Stimulated activated CD4-positive, alpha-beta T cell treated with anti-CD3 and anti-CD28 coated beads, Interleukin-4, amount 100 ng/mL, for 1 hour (primary cell): ENCODE measurements around the gene CIDEA.

Experiments
- DNase-seq: peaks from one replicate; pipeline ENCODE4 v3.0.0-alpha.2; 2020

The CIDEA gene

GRCh38 chr18:12276736-12277554, 22.8 kb downstream of the CIDEA start:
- DNase-seq: no peak

DNA sequence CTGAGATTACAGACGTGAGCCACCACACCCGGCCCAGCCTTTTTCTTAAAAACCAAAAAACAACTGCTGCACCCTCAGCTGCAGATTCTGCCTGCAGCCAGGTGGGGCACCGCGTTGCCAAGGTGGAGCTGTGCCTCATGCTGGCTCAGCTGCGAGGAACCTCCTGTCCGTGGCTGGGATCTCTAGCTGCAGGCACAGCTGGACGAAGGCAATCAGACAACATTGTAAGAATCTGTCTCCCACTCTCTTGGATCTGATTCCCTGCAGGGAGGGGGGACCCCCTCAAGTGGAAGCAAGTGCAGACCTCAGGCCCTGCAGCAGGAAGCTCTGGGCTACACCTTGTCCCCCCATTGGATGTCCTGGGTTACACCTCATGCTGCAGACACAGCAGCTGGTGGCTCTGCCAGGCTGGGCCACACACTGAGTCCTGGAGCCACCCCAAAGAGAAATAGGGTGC, 24.1 kb downstream of the CIDEA start:
- DNase-seq: no peak

DNA sequence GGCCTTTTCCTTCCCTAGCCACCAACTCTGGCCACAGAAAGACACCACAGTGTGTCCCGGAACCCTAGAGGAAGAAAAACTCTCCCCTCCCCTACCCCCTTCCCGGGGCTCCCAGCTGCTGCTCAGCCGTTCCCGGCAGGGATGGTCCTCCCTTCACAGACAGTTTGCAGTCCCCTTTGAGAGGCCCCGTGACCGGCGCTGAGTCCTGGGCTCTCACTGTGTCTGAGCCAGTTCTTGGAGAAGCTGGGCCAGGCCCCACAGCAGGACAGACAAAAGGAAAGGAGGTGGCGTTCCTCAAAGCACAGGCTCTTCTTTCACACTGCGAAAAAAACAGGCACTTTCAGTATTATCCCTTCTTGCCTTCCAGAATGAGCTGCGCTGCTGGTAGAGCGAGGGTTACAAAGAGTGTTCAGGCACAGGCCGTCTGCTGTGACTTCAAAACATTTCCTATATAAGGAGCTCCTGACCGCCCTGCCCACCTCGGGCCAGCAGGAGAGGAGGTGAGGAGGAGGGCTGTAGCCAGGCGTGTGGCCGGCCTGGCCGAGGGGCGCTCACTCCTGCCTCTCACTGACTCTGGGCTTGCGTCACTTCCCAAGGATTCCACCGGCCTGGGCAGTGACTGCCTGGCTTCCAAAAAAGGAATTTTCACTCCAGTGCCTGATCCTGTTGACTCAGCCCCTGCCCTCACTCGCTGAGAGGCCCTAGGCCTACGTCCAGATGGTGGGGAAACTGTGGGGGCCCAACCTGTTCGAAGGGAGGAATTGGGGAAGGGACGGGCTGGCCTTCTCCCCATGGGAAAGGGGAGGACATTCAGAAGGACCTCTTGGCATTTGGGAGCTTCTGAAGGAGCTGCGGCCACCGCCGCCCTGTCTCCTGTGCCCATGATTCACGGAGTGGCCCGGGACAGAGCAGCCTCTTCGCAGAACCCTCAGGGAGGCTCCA, 24.9 kb downstream of the CIDEA start:
- DNase-seq: no peak

DNA sequence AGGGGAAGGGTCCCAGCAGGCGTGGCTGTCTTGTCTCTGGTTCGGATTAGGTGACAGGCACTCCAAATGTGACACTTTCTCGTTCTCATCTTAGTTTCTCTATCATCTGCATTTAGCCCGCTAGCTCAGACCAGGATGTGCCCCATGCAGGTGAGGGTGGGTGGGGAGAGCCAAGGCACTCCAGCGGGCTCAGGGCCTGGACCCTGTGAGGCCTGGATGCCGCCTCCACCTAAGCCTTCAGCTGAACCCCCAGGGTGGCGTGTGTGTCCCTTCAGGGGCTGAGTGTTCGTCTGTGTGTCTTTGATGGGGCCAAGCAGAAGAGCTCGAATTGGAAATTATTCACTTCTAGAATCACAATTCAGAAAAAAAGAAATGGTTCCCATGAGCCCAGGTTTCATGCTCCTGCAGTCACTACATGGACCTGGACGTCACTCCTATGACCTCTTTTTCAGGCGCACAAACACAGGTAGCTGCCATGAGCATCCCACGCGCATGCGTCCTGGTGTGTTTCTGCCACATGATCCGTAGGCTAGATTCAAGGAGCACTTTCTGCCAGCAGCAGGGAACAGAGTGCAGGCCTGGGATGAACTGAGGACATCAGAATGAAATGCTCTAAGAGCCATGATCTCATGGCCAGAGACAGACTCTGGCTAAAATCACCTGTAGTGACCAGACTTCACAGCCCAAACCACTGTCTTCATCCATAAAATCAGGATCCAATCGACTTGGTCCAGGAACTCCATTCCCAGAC, 25.8 kb downstream of the CIDEA start:
- DNase-seq: no peak

DNA sequence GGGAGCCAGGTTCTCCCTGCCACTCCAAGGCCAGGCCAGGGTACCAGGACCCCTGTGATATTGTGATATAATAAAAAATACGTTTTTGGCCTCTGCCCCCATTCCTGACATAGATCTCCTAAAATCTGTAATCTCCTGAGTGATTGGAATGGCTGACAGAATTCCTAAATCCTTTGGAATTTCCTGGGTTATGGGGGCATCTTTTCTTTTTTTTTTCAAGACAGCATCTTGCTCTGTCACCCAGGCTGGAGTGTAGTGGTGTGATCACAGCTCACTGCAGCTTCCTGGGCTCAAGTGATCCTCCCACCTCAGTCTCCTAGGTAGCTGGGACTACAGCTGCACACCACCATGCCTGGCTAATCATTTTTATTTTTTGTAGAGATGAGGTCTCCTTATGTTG, 27.7 kb downstream of the CIDEA start:
- DNase-seq: no peak

DNA sequence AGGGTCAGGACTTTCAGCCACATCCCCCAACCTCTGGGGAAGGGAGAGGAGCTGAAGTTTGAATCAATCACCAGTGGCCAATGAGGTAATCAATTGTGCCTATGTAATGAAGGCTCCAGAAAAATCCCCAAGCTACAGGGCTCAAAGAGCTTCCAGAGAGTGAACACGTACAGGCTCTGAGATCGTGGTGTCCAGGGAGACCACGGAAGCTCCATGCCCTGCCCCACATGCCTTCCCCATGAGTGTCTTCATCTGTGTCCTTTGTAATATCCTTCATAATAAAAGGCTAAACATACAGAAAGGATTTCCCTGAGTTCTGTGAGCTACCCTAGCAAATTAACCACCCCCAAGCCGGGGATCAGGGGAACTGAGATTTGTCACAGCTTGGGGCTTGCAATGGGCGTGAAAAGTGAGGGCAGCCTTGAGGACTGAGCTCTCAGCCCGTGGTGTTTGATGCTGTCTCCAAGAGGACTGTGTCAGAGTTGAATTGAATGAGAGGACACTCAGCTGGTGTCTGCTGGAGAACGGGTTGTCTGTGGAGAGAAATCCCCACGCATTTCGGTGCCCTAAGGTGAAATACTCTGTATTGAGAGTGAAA, 28.4 kb downstream of the CIDEA start:
- DNase-seq: no peak

DNA sequence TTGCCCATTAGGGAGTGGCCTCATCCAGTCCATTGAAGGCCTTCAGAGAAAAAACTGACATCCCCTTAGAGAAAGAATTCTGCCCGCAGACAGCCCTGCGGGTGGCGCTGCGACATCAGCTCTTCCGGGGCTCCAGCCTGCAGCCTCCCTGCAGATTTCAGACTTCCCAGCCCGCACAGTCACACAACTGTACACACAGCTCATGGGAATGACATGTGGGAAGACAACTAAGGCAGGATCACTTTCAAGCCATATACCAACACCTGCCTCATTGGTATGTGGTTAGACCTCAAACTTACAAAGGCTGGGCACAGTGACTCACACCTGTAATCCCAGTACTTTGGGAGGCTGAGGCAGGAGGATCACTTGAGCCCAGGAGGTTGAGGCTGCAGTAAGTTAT, 29.1 kb downstream of the CIDEA start:
- no peak for DNase-seq

GRCh38 chr18:12283666-12284065, 29.5 kb downstream of the CIDEA start:
- no peak for DNase-seq

GRCh38 chr18:12287131-12287681, 33.0 kb downstream of the CIDEA start:
- DNase-seq: no peak

DNA sequence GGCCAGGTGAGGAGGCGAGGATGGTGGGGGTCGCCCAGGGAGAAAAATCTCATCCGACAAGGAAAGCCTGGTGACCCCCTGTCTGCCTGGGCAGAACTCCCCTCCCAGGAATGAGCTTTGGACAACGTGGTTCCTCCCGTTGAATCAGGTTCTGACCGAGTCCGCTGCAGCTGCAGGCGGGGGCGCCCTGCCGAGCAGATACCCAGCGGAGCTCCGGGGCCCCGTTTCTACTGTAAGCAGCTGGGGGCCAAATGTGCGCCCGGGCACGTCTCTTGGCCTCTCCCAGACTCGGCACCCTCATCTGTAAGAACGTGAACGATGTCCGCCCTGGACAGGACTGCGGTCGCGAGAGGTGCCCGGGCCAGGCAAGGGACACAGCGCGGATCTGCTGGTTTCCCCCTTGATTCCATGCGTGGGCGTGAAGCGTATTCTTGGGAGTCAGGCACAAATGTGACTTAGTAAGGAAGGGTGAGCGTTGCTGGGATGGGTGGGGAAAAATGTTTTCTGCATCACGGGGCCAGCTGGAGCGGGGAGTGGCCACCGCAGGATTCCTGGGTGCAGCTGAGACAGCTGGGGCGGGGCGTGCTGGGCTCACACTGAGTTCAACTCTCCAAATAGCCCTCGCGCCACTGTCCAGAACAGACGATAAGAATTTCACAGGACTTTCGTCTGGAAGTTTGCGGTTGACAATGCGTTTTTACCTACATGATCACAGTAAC, 33.7 kb downstream of the CIDEA start:
- DNase-seq: no peak

GRCh38 chr18:12288403-12288755, 34.2 kb downstream of the CIDEA start:
- no peak for DNase-seq

- DNase-seq: no peak
Observed at GRCh38 chr18:12290086-12290485, 35.9 kb downstream of the CIDEA start.

- DNase-seq: no peak
Observed at GRCh38 chr18:12291161-12291560, 37.0 kb downstream of the CIDEA start.

DNA sequence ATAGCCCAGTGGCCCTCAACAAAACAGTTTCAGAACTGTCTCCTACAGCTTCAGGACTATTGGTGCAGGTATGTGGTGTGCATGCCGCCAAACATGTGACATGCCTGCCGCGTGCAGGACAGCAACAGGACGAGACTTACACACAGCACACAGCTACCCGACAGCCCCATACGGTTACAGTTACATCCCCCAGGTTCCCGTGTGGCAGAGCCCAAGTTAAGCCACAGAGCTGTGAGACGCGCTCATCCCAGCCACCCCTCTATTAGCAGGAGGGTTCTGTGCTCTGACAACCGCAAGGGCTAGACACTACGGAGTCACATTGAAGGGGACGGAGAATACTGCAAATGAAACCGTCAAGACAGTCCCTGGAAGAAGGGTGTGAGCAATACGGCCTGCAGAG, 37.5 kb downstream of the CIDEA start:
- DNase-seq: no peak

GRCh38 chr18:12293831-12294230, 39.7 kb downstream of the CIDEA start:
- no peak for DNase-seq

DNA sequence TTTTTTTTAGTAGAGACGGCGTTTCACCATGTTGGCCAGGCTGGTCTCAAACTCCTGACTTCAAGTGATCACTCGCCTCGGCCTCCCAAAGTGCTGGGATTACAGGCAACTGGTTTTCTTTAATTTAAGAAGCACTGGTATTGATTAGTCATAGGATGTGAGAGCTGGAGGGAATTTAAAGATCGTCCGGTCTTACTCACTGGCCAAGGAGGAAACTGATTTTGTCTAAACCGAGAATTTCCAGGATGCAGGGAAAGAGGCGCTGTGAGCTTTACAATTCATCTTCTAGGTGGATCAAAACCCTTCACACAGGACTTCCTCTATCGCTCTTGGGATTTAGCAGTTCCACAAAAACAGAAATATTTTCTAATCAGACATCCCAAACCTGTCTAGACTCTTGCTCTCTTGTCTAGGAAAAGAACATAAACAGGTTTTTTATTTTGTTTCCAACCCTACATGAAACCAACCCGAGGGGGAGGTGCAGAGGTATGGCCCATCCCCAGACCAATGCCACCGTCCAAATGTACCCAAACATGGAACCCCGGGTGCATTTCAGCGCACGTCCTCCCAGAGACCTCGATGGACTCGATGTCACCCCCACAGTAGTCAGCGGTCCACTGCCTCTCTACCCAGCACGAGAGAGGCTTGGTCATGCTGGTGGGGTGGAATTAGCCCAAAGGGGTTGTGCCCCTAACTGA, 41.4 kb downstream of the CIDEA start:
- DNase-seq: no peak

DNA sequence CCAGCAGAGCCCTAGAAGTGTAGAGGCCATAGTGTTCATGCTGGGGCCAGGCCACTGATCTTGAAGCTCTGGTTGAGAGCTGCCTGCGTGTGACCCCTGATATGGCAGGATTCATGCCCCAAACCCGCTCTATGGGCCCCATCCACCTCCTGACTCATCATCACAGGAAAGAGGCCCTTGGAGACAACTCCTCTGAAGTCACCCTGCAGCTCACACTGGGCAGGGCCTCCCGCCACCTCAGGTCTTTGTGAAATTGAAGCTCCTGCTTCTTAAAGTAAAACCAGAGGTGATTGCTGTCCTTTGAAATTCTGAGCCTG, 41.9 kb downstream of the CIDEA start:
- DNase-seq: no peak

GRCh38 chr18:12296457-12296856, 42.3 kb downstream of the CIDEA start:
- DNase-seq: no peak

- no peak for DNase-seq
Observed at GRCh38 chr18:12299862-12300261, 45.7 kb downstream of the CIDEA start.

- DNase-seq: no peak
Observed at GRCh38 chr18:12301263-12302005, 47.3 kb downstream of the CIDEA start.
